ENCODE results near the gene STRIP1.

DNA sequence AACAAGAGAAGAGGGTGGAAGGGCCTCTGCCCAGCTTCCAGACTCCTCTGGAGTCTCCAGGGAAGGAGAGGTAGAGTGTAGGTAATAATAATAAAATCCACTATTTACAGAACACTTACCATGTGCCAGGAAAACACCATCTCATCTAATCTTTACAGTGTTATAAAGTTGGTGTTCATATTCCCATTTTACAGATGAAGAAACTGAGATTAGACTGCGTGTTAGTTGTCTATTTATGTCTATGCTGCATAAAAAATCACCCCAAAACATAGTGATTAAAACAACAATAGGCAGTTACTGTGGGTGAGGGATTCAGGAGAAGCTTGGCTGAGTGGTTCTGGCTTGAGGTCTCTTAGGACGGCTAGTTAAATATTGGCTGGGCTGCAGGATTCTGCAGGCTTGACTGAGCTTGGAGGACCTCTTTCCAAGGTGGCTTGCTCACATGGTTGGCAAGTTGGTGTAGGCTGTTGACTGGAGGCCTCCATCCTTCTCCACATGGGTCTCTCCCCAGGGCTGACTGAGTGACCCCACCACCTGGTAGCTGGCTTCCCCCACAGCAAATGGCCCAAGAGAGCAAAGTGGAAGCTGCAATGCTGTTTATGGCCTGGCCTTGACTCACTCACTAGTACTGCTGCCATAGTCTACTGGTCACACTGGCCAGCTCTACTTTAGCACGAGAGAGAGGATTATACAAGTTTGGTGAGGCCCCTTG lies 42.5 kb downstream of the STRIP1 start:
- TF ChIP-seq, protein P1, sequence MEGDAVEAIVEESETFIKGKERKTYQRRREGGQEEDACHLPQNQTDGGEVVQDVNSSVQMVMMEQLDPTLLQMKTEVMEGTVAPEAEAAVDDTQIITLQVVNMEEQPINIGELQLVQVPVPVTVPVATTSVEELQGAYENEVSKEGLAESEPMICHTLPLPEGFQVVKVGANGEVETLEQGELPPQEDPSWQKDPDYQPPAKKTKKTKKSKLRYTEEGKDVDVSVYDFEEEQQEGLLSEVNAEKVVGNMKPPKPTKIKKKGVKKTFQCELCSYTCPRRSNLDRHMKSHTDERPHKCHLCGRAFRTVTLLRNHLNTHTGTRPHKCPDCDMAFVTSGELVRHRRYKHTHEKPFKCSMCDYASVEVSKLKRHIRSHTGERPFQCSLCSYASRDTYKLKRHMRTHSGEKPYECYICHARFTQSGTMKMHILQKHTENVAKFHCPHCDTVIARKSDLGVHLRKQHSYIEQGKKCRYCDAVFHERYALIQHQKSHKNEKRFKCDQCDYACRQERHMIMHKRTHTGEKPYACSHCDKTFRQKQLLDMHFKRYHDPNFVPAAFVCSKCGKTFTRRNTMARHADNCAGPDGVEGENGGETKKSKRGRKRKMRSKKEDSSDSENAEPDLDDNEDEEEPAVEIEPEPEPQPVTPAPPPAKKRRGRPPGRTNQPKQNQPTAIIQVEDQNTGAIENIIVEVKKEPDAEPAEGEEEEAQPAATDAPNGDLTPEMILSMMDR (IDR thresholded peaks at IDR 0.05): no peak
- no peak for TF ChIP-seq EP300 (IDR thresholded peaks at IDR 0.05)
- TF ChIP-seq POLR2A (IDR thresholded peaks at IDR 0.05; ENCODE audit: low read depth): no peak
- no peak for TF ChIP-seq POLR2AphosphoS5 (IDR thresholded peaks at IDR 0.05)
